Fibroblast of mammary gland (primary cell): Measurements from ENCODE around the gene SYCE1.
A peak's percentile ranks its signal among the peaks of the same experiment; 100 is the strongest.
"Not testable (repeated sequence)": the region's sequence is repeated elsewhere in the genome, so short reads cannot be mapped to it uniquely, and the experiment has no call there.

ENCODE experiments used
- DNase-seq: peaks from one replicate; pipeline ENCODE4 v3.0.0-alpha.2; 2010; ENCODE audit warnings: low read depth
- H3K4me3 ChIP-seq: 2 replicates; pipeline ENCODE4 v1.5.1; 2011; ENCODE audit warnings: low read depth, mild to moderate bottlenecking, low read length, moderate library complexity; ENCODE audit not compliant: control insufficient read depth
- TF ChIP-seq, protein P1 (sequence below): conservative IDR thresholded peaks from 2 replicates; pipeline ENCODE4 v1.5.1; 2011; ENCODE audit warnings: low read depth, low read length, inconsistent platforms; ENCODE audit not compliant: control insufficient read depth, insufficient read depth

SYCE1 gene, protein sequence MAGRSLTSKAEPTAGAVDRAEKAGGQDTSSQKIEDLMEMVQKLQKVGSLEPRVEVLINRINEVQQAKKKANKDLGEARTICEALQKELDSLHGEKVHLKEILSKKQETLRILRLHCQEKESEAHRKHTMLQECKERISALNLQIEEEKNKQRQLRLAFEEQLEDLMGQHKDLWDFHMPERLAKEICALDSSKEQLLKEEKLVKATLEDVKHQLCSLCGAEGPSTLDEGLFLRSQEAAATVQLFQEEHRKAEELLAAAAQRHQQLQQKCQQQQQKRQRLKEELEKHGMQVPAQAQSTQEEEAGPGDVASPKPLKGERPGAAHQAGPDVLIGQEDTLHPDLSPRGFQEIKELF

DNA sequence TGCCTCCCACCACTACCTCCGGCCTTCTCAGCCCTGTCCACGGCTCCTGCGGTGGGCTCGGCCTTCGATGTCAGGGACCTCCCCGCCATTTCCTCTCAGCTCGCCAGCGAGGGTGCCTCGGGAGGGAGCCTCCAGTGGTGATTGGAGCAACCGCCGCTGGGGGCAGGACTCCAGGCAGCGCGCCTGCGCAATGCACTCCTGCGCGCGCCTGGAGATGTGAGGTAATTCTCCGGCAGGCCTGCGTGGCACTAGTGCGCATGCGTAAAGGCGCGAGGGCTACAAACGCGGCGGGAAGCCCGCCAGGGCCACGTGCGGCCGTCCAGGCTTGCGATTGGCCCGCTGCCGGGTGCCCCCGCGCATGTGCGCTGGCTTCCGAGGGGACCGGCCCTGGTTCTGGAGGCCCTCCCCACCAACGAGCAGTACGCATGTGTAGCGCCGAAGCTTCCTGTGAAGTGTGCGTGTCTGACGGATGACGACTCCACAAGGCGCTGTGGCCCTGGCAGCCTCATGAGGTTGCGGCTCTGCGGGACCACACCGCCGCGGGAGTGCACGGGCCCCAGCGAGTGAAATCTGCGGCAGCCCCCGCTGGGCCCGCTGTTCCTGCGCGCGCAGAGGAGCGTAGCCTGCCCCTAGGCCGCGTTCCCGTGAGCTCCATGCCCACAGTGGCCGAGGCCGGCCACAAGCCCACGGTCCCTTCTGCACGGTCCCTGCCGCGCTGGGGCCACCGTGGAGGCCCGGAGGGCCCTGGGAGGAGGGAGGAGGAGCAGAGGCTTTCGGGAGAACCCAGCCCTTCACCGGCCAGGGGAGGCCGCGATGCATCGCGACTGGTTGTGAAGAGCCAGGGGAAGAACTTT, at the start of gene SYCE1:
Gene SYCE1, minus strand, starts transcription at position 143 of the 854 bp plus-strand sequence. Its CDS starts 54 bp downstream, at position 89.
- DNase-seq = peak; percentile 53
- H3K4me3 ChIP-seq = peak within 1 kb of the TSS; percentile 24
- TF ChIP-seq, protein P1, sequence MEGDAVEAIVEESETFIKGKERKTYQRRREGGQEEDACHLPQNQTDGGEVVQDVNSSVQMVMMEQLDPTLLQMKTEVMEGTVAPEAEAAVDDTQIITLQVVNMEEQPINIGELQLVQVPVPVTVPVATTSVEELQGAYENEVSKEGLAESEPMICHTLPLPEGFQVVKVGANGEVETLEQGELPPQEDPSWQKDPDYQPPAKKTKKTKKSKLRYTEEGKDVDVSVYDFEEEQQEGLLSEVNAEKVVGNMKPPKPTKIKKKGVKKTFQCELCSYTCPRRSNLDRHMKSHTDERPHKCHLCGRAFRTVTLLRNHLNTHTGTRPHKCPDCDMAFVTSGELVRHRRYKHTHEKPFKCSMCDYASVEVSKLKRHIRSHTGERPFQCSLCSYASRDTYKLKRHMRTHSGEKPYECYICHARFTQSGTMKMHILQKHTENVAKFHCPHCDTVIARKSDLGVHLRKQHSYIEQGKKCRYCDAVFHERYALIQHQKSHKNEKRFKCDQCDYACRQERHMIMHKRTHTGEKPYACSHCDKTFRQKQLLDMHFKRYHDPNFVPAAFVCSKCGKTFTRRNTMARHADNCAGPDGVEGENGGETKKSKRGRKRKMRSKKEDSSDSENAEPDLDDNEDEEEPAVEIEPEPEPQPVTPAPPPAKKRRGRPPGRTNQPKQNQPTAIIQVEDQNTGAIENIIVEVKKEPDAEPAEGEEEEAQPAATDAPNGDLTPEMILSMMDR = no peak

DNA sequence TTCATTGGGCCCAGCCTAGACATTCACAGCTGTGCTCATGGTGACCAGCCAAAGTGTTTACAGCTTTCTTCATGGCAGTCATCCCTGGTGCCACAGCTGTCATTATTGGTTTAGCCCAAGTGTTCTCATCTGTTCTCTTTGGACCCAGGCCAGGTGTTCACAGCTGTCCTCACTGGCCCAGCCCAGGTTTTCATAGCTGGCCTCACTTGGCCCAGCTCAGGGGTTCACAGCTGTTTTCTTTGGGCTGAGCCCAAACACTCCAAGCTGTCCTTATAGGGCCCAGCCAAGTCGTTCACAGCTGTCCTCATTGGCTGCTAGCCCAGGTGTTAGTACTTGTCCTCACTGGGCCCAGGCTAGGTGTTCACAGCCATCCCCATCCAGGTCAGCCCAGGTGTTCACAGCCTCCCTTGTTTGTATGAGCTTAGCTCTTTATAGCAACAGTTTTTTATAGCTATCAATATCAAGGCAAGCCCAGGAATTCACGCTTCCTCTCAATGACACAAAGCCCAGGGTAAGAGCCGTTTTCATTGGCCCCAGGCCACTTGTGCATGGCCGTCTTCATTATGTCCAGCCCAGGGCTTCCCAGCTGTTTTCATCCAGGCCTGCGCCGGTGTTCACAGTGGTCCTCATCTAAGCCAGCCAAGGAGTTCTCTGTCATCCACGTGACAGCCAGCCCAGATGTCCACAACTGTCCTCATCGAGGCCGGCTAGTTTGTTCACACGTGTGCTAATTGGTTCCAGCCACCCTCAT, 49.6 kb upstream of the SYCE1 start:
- TF ChIP-seq, protein P1 = no peak
- DNase-seq = no peak
- no peak overlapping the region for H3K4me3 ChIP-seq

DNA sequence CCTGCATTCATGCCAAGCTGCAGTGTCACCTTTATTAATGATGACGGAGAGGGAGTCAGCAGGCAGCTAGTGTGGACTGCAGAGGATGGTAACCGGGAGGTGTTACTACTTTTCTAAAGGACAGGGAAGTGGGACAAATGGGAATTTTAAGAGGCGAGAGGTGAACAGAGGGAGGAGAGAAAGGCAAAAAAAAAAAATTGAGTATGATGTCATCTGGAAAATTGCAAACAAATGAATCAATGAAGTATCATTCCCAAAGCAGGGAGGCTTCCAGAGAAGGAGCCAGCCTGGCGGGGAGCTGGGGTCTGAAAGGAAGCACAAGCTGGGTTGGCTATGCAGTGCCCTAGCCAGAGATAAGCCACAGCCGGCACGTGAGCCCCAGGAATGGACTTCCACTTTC, 48.3 kb upstream of the SYCE1 start:
- TF ChIP-seq, protein P1 = no peak
- no peak overlapping the region for H3K4me3 ChIP-seq
- no peak for DNase-seq

DNA sequence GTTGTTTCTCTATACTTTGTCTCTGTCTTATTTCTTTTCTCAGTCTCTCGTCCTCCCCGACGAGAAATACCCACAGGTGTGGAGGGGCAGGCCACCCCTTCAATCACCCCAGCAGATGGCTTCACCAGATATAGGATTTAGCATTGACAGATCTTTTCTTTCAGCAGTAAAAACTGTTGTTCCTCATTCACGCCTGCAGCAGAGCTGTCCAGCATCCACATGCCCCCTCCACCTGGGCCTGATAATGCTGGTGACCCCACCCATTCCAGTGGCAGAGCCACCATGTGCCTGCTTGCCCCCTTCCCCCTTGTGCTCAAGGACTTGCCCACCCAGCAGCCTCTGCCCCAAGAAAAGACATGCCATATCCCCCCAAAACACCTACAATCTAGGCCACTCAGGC, 45.7 kb upstream of the SYCE1 start:
- H3K4me3 ChIP-seq = no peak overlapping the region
- DNase-seq = no peak
- TF ChIP-seq, protein P1 = no peak

DNA sequence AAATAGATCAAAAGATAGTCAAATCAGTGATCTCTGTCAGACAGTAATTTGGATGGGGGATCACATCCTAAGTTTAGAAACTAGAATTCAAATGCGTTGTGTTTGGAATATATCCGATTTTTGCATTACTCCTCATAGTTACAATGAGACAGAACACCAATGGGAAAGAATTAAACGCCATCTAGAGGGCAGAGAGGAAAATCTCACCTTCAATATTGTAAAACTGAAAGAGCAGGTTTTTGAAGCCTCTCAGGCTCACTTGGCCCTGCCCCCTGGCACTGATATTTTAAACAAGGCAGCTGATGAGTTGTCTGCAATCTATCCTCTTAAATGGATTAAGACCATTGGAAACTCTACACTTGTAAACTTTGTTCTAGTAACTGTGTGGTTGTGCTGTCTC, 43.5 kb upstream of the SYCE1 start:
- DNase-seq = peak; percentile 23
- no peak overlapping the region for H3K4me3 ChIP-seq
- TF ChIP-seq, protein P1 = peak; percentile 53

DNA sequence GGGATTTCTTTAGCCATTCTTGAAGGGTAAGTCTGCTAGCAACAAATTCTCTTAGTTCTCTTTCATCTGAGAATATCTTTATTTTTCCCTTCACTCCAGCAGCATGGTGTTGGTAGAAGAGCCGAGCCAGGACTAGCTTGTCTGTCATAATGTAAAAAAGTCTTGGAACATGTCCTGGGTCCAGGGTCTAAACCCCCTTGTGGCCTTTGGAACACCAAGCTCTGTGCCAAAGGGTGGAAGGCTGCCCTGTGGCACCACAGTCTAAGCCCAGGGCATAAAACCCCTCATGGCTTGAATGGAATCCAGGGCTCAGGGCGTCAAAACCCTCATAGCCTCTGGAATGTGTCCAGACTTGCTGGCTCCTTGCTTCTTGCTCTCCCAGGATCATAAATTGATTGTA, 38.1 kb upstream of the SYCE1 start:
- DNase-seq = not testable (repeated sequence)

More for the DNA sequence above, 38.1 kb upstream of the SYCE1 start:
- not testable (repeated sequence) for H3K4me3 ChIP-seq
